ENCODE measurements around the gene HPRT1.

HPRT1 gene

DNA sequence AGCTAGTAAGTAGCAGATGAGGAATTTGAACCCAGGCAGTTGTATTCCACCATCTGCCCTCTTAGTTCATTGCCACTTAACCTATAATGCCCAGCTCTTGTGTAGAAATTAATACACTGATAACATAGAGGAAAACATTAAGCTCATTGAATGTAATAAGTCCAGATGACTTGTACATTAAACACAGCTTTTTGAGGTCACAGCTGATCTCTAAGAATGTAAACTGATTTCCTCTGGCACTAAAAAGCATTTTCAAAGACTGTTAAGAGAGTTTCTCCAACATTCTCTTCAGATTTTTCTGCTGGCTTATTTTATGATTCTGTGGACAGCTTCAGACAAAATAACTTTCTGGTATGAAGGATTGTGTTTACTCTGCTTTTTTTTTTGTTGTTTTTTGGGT is 42.7 kb downstream of the HPRT1 start:
- ATAC-seq (ENCODE audit: low read depth) (no peak), DNase-seq (ENCODE audit: low spot score) (no peak)
- H3K36me3 ChIP-seq (ENCODE audit: low read depth), result peaks cover 16% of the 10 kb centered on the region
- no peak overlapping the region for H3K4me3 ChIP-seq (ENCODE audit: severe bottlenecking)
- H3K27ac ChIP-seq (ENCODE audit: poor library complexity, severe bottlenecking), result no peak overlapping the region
- H3K4me1 ChIP-seq (ENCODE audit: insufficient read depth, poor library complexity, severe bottlenecking), result no peaks in the 10 kb centered on the region
- H3K9me3 ChIP-seq (ENCODE audit: severe bottlenecking), result no peaks in the 10 kb centered on the region
- TF ChIP-seq, protein P1, sequence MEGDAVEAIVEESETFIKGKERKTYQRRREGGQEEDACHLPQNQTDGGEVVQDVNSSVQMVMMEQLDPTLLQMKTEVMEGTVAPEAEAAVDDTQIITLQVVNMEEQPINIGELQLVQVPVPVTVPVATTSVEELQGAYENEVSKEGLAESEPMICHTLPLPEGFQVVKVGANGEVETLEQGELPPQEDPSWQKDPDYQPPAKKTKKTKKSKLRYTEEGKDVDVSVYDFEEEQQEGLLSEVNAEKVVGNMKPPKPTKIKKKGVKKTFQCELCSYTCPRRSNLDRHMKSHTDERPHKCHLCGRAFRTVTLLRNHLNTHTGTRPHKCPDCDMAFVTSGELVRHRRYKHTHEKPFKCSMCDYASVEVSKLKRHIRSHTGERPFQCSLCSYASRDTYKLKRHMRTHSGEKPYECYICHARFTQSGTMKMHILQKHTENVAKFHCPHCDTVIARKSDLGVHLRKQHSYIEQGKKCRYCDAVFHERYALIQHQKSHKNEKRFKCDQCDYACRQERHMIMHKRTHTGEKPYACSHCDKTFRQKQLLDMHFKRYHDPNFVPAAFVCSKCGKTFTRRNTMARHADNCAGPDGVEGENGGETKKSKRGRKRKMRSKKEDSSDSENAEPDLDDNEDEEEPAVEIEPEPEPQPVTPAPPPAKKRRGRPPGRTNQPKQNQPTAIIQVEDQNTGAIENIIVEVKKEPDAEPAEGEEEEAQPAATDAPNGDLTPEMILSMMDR (IDR thresholded peaks at IDR 0.05; ENCODE audit: poor library complexity, severe bottlenecking), result no peak
- H3K27me3 ChIP-seq (ENCODE audit: insufficient read depth, poor library complexity, severe bottlenecking), result no peaks in the 10 kb centered on the region

DNA sequence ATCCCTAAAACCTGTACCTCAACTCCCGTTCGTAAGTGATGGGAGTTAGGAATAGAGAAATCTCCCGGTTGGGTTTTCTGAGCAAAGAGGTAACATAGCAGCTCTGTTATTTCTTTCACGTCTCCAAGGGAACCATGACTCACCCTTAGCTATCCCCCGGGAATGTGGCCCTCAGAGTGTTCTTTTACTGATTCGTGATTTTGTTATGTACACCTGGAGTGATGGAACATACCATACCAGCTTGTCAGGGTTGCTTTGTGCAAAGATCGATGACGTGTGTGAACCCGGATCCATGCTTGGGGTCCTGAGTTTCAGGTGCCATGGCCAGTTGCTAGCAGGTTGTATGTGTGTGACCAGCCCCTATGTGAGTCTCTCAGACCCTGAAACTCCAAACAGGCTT is 52.6 kb downstream of the HPRT1 start:
- TF ChIP-seq, protein P1 (IDR thresholded peaks at IDR 0.05; ENCODE audit: poor library complexity, severe bottlenecking), result no peak
- peak; percentile 99 for ATAC-seq (ENCODE audit: low read depth)
- H3K27ac ChIP-seq (ENCODE audit: poor library complexity, severe bottlenecking), result peak overlapping the region; percentile 86

DNA sequence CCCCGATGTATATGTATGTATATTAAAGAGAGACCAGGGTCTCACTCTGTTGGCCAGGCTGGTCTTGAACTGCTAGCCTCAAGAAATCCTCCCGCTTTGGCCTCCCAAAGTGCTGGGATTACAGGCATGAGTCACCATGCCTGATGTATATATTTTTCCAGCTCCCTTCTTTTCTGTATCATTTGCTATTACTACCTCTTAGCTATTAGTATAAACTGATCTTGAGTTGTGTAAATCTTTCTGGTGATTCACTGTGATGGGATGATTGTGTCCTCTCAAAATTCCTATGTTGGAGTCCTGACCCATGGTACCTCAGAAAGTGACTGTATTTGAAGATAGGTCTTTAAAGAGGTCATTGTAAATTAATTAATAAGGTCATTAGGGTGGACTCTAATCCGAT is 53.1 kb downstream of the HPRT1 start:
- TF ChIP-seq, protein P1 (IDR thresholded peaks at IDR 0.05; ENCODE audit: poor library complexity, severe bottlenecking), result no peak
- H3K4me1 ChIP-seq (ENCODE audit: insufficient read depth, poor library complexity, severe bottlenecking), result peaks cover 18% of the 10 kb centered on the region
- DNase-seq (ENCODE audit: low spot score) (no peak), ATAC-seq (ENCODE audit: low read depth) (peak; percentile 25; the same call in 1 of the 3 replicates)
- H3K4me3 ChIP-seq (ENCODE audit: severe bottlenecking), result no peak overlapping the region
- no peaks in the 10 kb centered on the region for H3K27me3 ChIP-seq (ENCODE audit: insufficient read depth, poor library complexity, severe bottlenecking)
- H3K9me3 ChIP-seq (ENCODE audit: severe bottlenecking), result no peaks in the 10 kb centered on the region
- peak overlapping the region; percentile 86 for H3K27ac ChIP-seq (ENCODE audit: poor library complexity, severe bottlenecking)
- peaks cover 5% of the 10 kb centered on the region; the same call in 1 of the 2 replicates for H3K36me3 ChIP-seq (ENCODE audit: low read depth)

More for the DNA sequence above, 52.6 kb downstream of the HPRT1 start:
- Histone ChIP-seq H3K4me3 (ENCODE audit: severe bottlenecking) (no peak overlapping the region), H3K27me3 (ENCODE audit: insufficient read depth, poor library complexity, severe bottlenecking) (no peaks in the 10 kb centered on the region), H3K4me1 (ENCODE audit: insufficient read depth, poor library complexity, severe bottlenecking) (peaks cover 18% of the 10 kb centered on the region), H3K9me3 (ENCODE audit: severe bottlenecking) (no peaks in the 10 kb centered on the region), H3K36me3 (ENCODE audit: low read depth) (peaks cover 5% of the 10 kb centered on the region; the same call in 1 of the 2 replicates)
- peak; percentile 66 for DNase-seq (ENCODE audit: low spot score)

DNA sequence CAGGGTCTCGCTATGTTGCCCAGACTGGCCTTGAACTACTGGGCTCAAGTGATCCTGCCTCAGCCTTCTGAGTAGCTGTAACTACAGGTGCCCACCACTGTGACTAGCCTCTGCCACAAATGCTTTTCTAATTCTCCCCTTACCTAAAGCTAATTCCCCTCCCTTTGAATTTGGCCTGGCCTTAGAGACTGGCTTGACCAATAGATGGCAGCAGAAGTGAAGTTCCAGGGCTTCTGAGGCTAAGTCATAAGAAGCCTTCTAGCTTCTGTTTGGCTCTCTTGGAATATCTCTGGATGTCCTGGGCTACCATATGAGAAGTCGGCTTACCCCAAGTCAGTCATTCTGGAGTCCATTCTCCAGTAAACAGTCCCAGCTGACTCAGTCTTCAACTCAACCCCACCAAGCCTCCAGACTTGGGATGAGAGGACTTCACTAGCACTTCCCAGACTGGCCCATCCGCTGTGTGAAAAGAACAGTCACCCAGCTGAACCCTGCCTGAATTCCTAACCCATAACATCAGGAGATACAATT is 61.0 kb downstream of the HPRT1 start:
- H3K9me3 ChIP-seq (ENCODE audit: severe bottlenecking), result no peaks in the 10 kb centered on the region
- no peaks in the 10 kb centered on the region for H3K27me3 ChIP-seq (ENCODE audit: insufficient read depth, poor library complexity, severe bottlenecking)
- no peaks in the 10 kb centered on the region for H3K4me1 ChIP-seq (ENCODE audit: insufficient read depth, poor library complexity, severe bottlenecking)
- H3K36me3 ChIP-seq (ENCODE audit: low read depth), result no peaks in the 10 kb centered on the region
- TF ChIP-seq, protein P1 (IDR thresholded peaks at IDR 0.05; ENCODE audit: poor library complexity, severe bottlenecking), result peak; percentile 59
- no peak overlapping the region for H3K4me3 ChIP-seq (ENCODE audit: severe bottlenecking)
- ATAC-seq (ENCODE audit: low read depth) (peak; percentile 89), DNase-seq (ENCODE audit: low spot score) (no peak)
- no peak overlapping the region for H3K27ac ChIP-seq (ENCODE audit: poor library complexity, severe bottlenecking)

DNA sequence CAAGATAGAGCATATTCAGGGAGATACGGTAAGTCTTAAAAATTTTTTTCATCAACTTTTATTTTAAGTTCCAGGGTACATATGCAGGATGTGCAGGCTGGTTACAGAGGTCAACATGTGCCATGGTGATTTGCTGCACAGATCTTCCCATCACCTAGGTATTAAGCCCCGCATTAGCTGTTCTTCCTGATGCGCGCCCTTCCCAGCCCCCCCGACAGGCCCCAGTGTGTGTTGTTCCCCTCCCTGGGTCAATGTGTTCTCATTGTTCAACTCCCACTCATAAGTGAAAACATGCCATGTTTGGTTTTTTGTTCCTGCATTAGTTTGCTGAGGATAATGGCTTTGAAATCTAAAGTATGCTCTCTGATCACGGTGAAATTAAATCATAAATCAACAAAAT is 64.2 kb downstream of the HPRT1 start:
- H3K9me3 ChIP-seq (ENCODE audit: severe bottlenecking), result no peaks in the 10 kb centered on the region
- peaks cover 7% of the 10 kb centered on the region for H3K4me1 ChIP-seq (ENCODE audit: insufficient read depth, poor library complexity, severe bottlenecking)
- H3K27ac ChIP-seq (ENCODE audit: poor library complexity, severe bottlenecking), result no peak overlapping the region
- ATAC-seq (ENCODE audit: low read depth) (no peak), DNase-seq (ENCODE audit: low spot score) (no peak)
- no peaks in the 10 kb centered on the region for H3K27me3 ChIP-seq (ENCODE audit: insufficient read depth, poor library complexity, severe bottlenecking)
- H3K36me3 ChIP-seq (ENCODE audit: low read depth), result no peaks in the 10 kb centered on the region
- TF ChIP-seq, protein P1 (IDR thresholded peaks at IDR 0.05; ENCODE audit: poor library complexity, severe bottlenecking), result no peak
- H3K4me3 ChIP-seq (ENCODE audit: severe bottlenecking), result no peak overlapping the region

Measured in RWPE2 (cell line).